Lung (tissue), 12 donors: ENCODE measurements around the gene R3HCC1L. TPM values are rescaled to one million over a fixed set of nuclear protein-coding genes. Genes with fewer than 3 reads are reported as not detected.

Experiments used
- ATAC-seq: fragments of 200-7000 bp; cut with Tn5 transposase; one replicate; pipeline ENCODE4 v1.9.1; 2020; ENCODE audit warnings: moderate number of reproducible peaks; ENCODE audit not compliant: insufficient read depth, low FRiP score
- DNase-seq, 3 donors: peaks; one replicate each; pipeline ENCODE4 v3.0.0-alpha.2; 2013 to 2017
- H3K27ac ChIP-seq, 2 donors: one replicate each; pipeline ENCODE4 v1.5.1; 2013; ENCODE audit warnings: mild to moderate bottlenecking in 2 of 2, moderate library complexity in 2 of 2, control low read depth in 1 of 2, inconsistent platforms in 1 of 2, low read depth in 1 of 2, low read length in 1 of 2
- H3K27me3 ChIP-seq, 3 donors: one replicate each; pipeline ENCODE4 v1.5.1; 2013; ENCODE audit warnings: low read length in 2 of 3; ENCODE audit not compliant: control insufficient read depth in 3 of 3, insufficient read depth in 3 of 3
- H3K36me3 ChIP-seq, 4 donors: one replicate each; pipeline ENCODE4 v1.5.1; 2013; ENCODE audit warnings: low read length in 4 of 4, mild to moderate bottlenecking in 1 of 4, moderate library complexity in 1 of 4; ENCODE audit not compliant: control insufficient read depth in 4 of 4, insufficient read depth in 4 of 4
- H3K4me1 ChIP-seq, 5 donors: one replicate each; pipeline ENCODE4 v1.5.1; 2013; ENCODE audit warnings: low read length in 5 of 5, mild to moderate bottlenecking in 2 of 5, moderate library complexity in 1 of 5; ENCODE audit not compliant: control insufficient read depth in 5 of 5, insufficient read depth in 5 of 5
- H3K4me3 ChIP-seq: one replicate; pipeline ENCODE4 v1.5.1; 2013; ENCODE audit warnings: mild to moderate bottlenecking, control low read depth, moderate library complexity
- H3K9ac ChIP-seq, 2 donors: one replicate each; pipeline ENCODE4 v1.5.1; 2013; ENCODE audit warnings: low read length in 2 of 2, control low read depth in 1 of 2; ENCODE audit not compliant: insufficient read depth in 1 of 2
- H3K9me3 ChIP-seq, 4 donors: one replicate each; pipeline ENCODE4 v1.5.1; 2013; ENCODE audit warnings: low read length in 3 of 4, mild to moderate bottlenecking in 1 of 4, moderate library complexity in 1 of 4; ENCODE audit not compliant: control insufficient read depth in 4 of 4, insufficient read depth in 3 of 4
- WGBS, 2 donors: extraction: QIAGEN DNeasy Blood & Tissue Kit; methylation state at CpG; one replicate each; pipeline ENCODE4 v1.1.7; 2013; 5-methylcytosine and 5-hydroxymethylcytosine counted together
- polyA plus RNA-seq, 2 donors: library from polyadenylated mRNA; stranded (reverse); fragments of 200-250 nt; gene quantifications; one replicate each; pipeline ENCODE4 v1.2.1, GENCODE V29; 2013
- total RNA-seq, 2 donors: library from RNA; depleted of rRNA in 1 of 2; stranded (reverse); fragments of >200 nt in 1 of 2; gene quantifications; one replicate each; pipeline ENCODE4 v1.2.1, GENCODE V29; 2014 to 2021
- TF ChIP-seq, protein P1 (sequence below): IDR thresholded peaks from 2 replicates; pipeline ENCODE4 v1.5.1; 2012; ENCODE audit warnings: mild to moderate bottlenecking; ENCODE audit errors: control extremely low read depth, extremely low read depth
- donor health status: control.
- donor health status: control.
- donor health status: Bipolar disorder and iron deficiency.
- donor health status: healthy.
- donor health status: DM: yes; HTN: yes; CAD: no.

The R3HCC1L gene
- total and polyA plus RNA-seq, 4 donors: 5.0 to 39.4 (median 11.3) TPM

GRCh38 chr10:98242823-98243222 is 108.4 kb downstream of the R3HCC1L start:
- Histone ChIP-seq H3K36me3 (peaks cover 9 to 17% (median 11%) of the 10 kb centered on the region in 4 donors), H3K9me3 (no peaks in the 10 kb centered on the region), H3K27me3 (no peaks in the 10 kb centered on the region), H3K27ac (no peak overlapping the region), H3K9ac (no peak overlapping the region), H3K4me1 (peaks cover 0 to 26% (median 9%) of the 10 kb centered on the region in 5 donors), H3K4me3 (no peak overlapping the region)
- TF ChIP-seq, protein P1, sequence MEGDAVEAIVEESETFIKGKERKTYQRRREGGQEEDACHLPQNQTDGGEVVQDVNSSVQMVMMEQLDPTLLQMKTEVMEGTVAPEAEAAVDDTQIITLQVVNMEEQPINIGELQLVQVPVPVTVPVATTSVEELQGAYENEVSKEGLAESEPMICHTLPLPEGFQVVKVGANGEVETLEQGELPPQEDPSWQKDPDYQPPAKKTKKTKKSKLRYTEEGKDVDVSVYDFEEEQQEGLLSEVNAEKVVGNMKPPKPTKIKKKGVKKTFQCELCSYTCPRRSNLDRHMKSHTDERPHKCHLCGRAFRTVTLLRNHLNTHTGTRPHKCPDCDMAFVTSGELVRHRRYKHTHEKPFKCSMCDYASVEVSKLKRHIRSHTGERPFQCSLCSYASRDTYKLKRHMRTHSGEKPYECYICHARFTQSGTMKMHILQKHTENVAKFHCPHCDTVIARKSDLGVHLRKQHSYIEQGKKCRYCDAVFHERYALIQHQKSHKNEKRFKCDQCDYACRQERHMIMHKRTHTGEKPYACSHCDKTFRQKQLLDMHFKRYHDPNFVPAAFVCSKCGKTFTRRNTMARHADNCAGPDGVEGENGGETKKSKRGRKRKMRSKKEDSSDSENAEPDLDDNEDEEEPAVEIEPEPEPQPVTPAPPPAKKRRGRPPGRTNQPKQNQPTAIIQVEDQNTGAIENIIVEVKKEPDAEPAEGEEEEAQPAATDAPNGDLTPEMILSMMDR: no peak
- WGBS, 2 donors: 83 to 88% methylated on average over 1 of the region's 1 CpG
- ATAC-seq (no peak), DNase-seq (peak in 2 of 3 donors; percentile 78 to 81)

DNA sequence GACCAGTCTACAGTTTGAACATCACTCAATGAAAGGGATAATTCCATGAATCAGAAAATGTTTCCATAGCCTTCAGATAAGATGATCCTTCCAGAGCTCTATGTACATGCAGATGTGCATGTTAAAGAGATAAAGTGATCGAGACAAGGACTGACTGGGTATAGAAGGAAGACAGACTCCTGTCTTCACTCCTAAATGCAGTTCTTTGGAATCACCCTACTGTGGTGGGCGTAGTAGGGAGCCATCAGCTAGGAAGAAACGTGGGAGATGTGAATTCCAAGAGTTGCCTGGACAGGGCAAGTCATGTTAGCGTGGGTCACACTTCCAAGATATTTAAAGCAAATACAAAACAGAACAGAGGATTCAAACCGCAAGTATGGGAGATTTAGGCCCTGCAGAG is 109.7 kb downstream of the R3HCC1L start:
- H3K4me1 ChIP-seq: peaks cover 0 to 30% (median 9%) of the 10 kb centered on the region in 5 donors
- WGBS, 2 donors: 89 to 94% methylated on average over 5 of the region's 5 CpGs
- H3K27me3 ChIP-seq: no peaks in the 10 kb centered on the region
- H3K4me3 ChIP-seq: no peak overlapping the region
- TF ChIP-seq, protein P1: no peak
- H3K27ac ChIP-seq: no peak overlapping the region
- no peak overlapping the region for H3K9ac ChIP-seq
- H3K9me3 ChIP-seq: no peaks in the 10 kb centered on the region
- no peak for DNase-seq
- ATAC-seq: no peak
- peaks cover 14 to 26% (median 15%) of the 10 kb centered on the region in 4 donors for H3K36me3 ChIP-seq

GRCh38 chr10:98244586-98244985 is 110.1 kb downstream of the R3HCC1L start:
- 75 to 90% methylated on average over 2 of the region's 2 CpGs for WGBS, 2 donors
- peaks cover 14 to 26% (median 15%) of the 10 kb centered on the region in 4 donors for H3K36me3 ChIP-seq
- no peak overlapping the region for H3K27ac ChIP-seq

More at GRCh38 chr10:98244586-98244985, 110.1 kb downstream of the R3HCC1L start:
- Histone ChIP-seq H3K27me3 (no peaks in the 10 kb centered on the region), H3K9ac (no peak overlapping the region), H3K9me3 (no peaks in the 10 kb centered on the region), H3K4me1 (peaks cover 0 to 30% (median 9%) of the 10 kb centered on the region in 5 donors), H3K4me3 (no peak overlapping the region)
- no peak for DNase-seq
- TF ChIP-seq, protein P1: no peak
- no peak for ATAC-seq
